Hematopoietic multipotent progenitor cell treated with erythropoietin and hydrocortisone succinate and interleukin-3 and kit ligand, for 17 days (in vitro differentiated cells): ENCODE data around the gene SALL4.

Experiments used
- DNase-seq: peaks from one replicate; pipeline ENCODE4 v3.0.0-alpha.2; 2015; ENCODE audit warnings: low spot score

The SALL4 gene

GRCh38 chr20:51735728-51736600 is 66.4 kb downstream of the SALL4 start:
- DNase-seq: no peak

GRCh38 chr20:51734876-51735720 is 67.2 kb downstream of the SALL4 start:
- DNase-seq: no peak

GRCh38 chr20:51733070-51733469 is 69.3 kb downstream of the SALL4 start:
- DNase-seq: no peak
